C4-2B (cell line): ENCODE data around the gene RBBP8NL.

Experiments used
- CTCF ChIP-seq: fragments of 450-650 bp; conservative IDR thresholded peaks from 2 replicates; pipeline ENCODE4 v1.5.1; 2017; ENCODE audit warnings: mild to moderate bottlenecking
- ZFX ChIP-seq: fragments of 450-650 bp; IDR thresholded peaks from 2 replicates; pipeline ENCODE4 v1.6.1; 2017

DNA sequence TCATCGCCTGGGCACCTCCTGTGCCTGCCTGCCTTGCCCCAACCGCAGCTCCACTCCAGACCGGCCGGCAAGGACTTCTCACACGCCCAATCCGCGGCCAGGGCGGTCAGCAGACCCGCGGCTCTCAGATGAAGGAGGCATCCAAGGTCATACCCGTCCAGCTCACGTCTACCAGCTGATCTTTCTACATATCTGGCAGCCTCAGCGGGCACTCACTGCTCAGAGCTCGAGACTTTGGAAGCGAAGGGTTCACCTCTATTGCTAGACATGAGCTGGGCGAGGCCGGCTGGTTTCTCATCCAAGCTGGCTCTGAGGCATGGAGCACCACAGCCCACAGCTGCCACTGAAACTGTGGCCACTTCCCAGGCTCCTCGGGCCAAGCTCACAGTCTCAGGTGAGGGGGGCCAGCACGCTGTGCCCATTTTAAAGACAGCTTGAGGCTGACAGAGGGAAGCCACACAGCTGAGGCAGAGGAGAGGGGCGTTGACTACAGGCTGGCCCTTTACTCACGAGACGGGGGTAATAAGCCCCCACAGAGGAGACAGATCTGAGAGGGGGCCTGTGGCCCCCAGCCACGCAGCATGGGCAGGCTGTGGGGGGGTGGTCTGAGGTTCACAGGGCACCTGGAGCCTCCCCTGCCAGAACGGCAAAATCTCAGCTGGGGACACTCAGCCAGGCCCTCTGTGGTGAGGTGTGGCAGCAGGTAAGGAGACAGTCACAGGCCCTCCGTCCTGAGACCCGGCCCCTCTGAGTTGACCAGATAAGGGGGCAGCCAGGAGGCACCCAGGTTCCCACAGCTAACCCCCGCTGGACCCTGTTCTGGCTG is 62.2 kb downstream of the RBBP8NL start:
- TF ChIP-seq CTCF: no peak
- no peak for TF ChIP-seq ZFX
